ENCODE results near the gene PODXL2. TPM values are rescaled to one million over a fixed set of nuclear protein-coding genes. Genes with fewer than 3 reads are reported as not detected.

The PODXL2 gene
- total RNA-seq, 1 experiment from 2014 or later = 15.3 TPM

- H3K4me1 ChIP-seq (ENCODE audit: control insufficient read depth, insufficient read depth, low read length) = no peaks in the 10 kb centered on the region
- TF ChIP-seq REST (IDR thresholded peaks at IDR 0.05; ENCODE audit: insufficient read depth in 1 of 2, low read depth in 2 of 2, low read length in 1 of 2) (no peak), SIN3A (IDR thresholded peaks at IDR 0.05; ENCODE audit: borderline replicate concordance, insufficient read depth, low read depth, low read length) (no peak), CTCF (IDR thresholded peaks at IDR 0.05) (no peak)
- ATAC-seq = no peak
- H3K36me3 ChIP-seq (ENCODE audit: control insufficient read depth, insufficient read depth, low read length) = peaks cover 14% of the 10 kb centered on the region
- CTCF ChIA-PET = no interaction called here
- no peak for DNase-seq (ENCODE audit: low read depth, low spot score)
- no peaks in the 10 kb centered on the region for H3K9me3 ChIP-seq (ENCODE audit: control insufficient read depth, insufficient read depth, low read depth, low read length)
- in situ Hi-C loops (cut with HindIII; ENCODE audit: low pct_unique_long_range_greater_than_20kb, low sequenced_read_pairs) (no loop called here), intact Hi-C loops (cut with micrococcal nuclease; ENCODE audit: unreplicated experiment) (no loop called here)
- H3K27ac ChIP-seq (ENCODE audit: low read length) = no peak overlapping the region
- no TSS peak for BruUV-seq (replicated peaks)
- H3K27me3 ChIP-seq (ENCODE audit: control insufficient read depth, insufficient read depth, low read length) = no peaks in the 10 kb centered on the region
- H3K4me3 ChIP-seq (ENCODE audit: low read depth in 2 of 2, low read length in 2 of 2) = no peak overlapping the region
- POLR2A ChIA-PET = no interaction called here
Measured at GRCh38 chr3:127608362-127608718, 20.6 kb upstream of the PODXL2 start.

GRCh38 chr3:127610105-127610504 is 18.9 kb upstream of the PODXL2 start:
- CTCF ChIA-PET = interaction anchor here (0.5 kb wide), 1 partner anchor 35 kb away, joined by 3 read pairs; no protein-coding TSS in a partner anchor
- no peak overlapping the region for H3K4me3 ChIP-seq (ENCODE audit: low read depth in 2 of 2, low read length in 2 of 2)
- H3K27me3 ChIP-seq (ENCODE audit: control insufficient read depth, insufficient read depth, low read length) = no peaks in the 10 kb centered on the region
- intact Hi-C loops (cut with micrococcal nuclease; ENCODE audit: unreplicated experiment) = no loop called here
- H3K36me3 ChIP-seq (ENCODE audit: control insufficient read depth, insufficient read depth, low read length) = peaks cover 14% of the 10 kb centered on the region
- TF ChIP-seq POLR2AphosphoS5 (IDR thresholded peaks at IDR 0.05; ENCODE audit: low read depth, low read length) = no peak
- TF ChIP-seq TCF7L2 (IDR thresholded peaks at IDR 0.05; ENCODE audit: low read depth, low read length) = no peak
- TF ChIP-seq SIN3A (IDR thresholded peaks at IDR 0.05; ENCODE audit: borderline replicate concordance, insufficient read depth, low read depth, low read length) = no peak
- TF ChIP-seq CTCF (IDR thresholded peaks at IDR 0.05) = no peak
- TF ChIP-seq REST (IDR thresholded peaks at IDR 0.05; ENCODE audit: insufficient read depth in 1 of 2, low read depth in 2 of 2, low read length in 1 of 2) = no peak
- no TSS peak for BruUV-seq (replicated peaks)
- POLR2A ChIA-PET = no interaction called here
- no peaks in the 10 kb centered on the region for H3K9me3 ChIP-seq (ENCODE audit: control insufficient read depth, insufficient read depth, low read depth, low read length)
- in situ Hi-C loops (cut with HindIII; ENCODE audit: low pct_unique_long_range_greater_than_20kb, low sequenced_read_pairs) = no loop called here
- H3K27ac ChIP-seq (ENCODE audit: low read length) = no peak overlapping the region
- H3K4me1 ChIP-seq (ENCODE audit: control insufficient read depth, insufficient read depth, low read length) = no peaks in the 10 kb centered on the region
- ATAC-seq (no peak), DNase-seq (ENCODE audit: low read depth, low spot score) (no peak)

Data from Panc1 (cell line).